ENCODE results near the gene DNM3.

- TF ChIP-seq MYC (IDR thresholded peaks at IDR 0.05; ENCODE audit: low read depth, low read length) (no peak), MYC (CRISPR knock-in tag; IDR thresholded peaks at IDR 0.05; ENCODE audit: borderline replicate concordance, low read depth) (no peak), TSC22D4 (tag; IDR thresholded peaks at IDR 0.05) (no peak), MED1 (CRISPR knock-in tag; IDR thresholded peaks at IDR 0.05; ENCODE audit: borderline replicate concordance) (no peak), REST (IDR thresholded peaks at IDR 0.05; ENCODE audit: borderline replicate concordance) (no peak), REST (CRISPR knock-in tag; IDR thresholded peaks at IDR 0.05; ENCODE audit: low read depth) (no peak), ZNF699 (CRISPR knock-in tag; IDR thresholded peaks at IDR 0.05; ENCODE audit: insufficient replicate concordance) (no peak), ATF1 (CRISPR knock-in tag; IDR thresholded peaks at IDR 0.05) (no peak), ATF1 (tag; IDR thresholded peaks at IDR 0.05) (no peak)
- TF ChIP-seq, protein P1, sequence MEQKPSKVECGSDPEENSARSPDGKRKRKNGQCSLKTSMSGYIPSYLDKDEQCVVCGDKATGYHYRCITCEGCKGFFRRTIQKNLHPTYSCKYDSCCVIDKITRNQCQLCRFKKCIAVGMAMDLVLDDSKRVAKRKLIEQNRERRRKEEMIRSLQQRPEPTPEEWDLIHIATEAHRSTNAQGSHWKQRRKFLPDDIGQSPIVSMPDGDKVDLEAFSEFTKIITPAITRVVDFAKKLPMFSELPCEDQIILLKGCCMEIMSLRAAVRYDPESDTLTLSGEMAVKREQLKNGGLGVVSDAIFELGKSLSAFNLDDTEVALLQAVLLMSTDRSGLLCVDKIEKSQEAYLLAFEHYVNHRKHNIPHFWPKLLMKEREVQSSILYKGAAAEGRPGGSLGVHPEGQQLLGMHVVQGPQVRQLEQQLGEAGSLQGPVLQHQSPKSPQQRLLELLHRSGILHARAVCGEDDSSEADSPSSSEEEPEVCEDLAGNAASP (IDR thresholded peaks at IDR 0.05) = no peak
- TF ChIP-seq, protein P2, sequence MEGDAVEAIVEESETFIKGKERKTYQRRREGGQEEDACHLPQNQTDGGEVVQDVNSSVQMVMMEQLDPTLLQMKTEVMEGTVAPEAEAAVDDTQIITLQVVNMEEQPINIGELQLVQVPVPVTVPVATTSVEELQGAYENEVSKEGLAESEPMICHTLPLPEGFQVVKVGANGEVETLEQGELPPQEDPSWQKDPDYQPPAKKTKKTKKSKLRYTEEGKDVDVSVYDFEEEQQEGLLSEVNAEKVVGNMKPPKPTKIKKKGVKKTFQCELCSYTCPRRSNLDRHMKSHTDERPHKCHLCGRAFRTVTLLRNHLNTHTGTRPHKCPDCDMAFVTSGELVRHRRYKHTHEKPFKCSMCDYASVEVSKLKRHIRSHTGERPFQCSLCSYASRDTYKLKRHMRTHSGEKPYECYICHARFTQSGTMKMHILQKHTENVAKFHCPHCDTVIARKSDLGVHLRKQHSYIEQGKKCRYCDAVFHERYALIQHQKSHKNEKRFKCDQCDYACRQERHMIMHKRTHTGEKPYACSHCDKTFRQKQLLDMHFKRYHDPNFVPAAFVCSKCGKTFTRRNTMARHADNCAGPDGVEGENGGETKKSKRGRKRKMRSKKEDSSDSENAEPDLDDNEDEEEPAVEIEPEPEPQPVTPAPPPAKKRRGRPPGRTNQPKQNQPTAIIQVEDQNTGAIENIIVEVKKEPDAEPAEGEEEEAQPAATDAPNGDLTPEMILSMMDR (IDR thresholded peaks at IDR 0.05 in 2 of 3, conservative IDR thresholded peaks at IDR 0.05 in 1 of 3; ENCODE audit: insufficient read depth in 2 of 3, low read depth in 1 of 3, low read length in 3 of 3) = no peak
Observed at GRCh38 chr1:172071746-172072145, 230.4 kb downstream of the DNM3 start.
